GM21390 (cell line): ENCODE measurements around the gene CCR5AS.
"Not testable (repeated sequence)": the region's sequence is repeated elsewhere in the genome, so short reads cannot be mapped to it uniquely, and the experiment has no call there.

Source experiments
- ATAC-seq: cut with Tn5 transposase; IDR thresholded peaks from one replicate; pipeline ENCODE4 v1.9.1; 2021; ENCODE audit not compliant: unreplicated experiment

The CCR5AS gene

DNA sequence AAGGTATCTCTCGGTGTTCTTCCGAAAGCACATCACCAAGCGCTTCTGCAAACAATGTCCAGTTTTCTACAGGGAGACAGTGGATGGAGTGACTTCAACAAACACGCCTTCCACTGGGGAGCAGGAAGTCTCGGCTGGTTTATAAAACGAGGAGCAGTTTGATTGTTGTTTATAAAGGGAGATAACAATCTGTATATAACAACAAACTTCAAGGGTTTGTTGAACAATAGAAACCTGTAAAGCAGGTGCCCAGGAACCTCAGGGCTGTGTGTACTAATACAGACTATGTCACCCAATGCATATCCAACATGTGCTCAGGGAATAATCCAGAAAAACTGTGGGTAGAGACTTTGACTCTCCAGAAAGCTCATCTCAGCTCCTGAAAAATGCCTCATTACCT, 48.4 kb downstream of the CCR5AS start:
- ATAC-seq = no peak

DNA sequence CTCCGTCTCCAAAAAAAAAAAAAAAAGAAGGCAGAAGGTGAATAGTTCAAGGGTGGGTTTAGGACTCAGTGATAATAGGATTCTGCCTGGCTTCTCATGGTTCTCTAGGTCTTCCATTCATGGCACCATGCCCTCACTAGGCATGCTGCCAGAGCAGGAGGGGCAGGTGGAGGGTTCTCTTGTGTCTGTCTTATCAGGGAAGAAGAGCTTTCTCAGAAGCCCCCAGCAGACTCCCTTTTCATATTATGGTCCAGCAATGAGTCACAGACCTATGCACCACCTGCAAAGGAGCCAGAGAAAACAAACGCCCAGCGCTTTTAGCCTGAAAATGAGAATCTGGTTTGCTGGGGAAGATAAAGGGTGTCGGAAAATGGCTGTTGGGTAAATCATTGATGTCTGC, 50.0 kb downstream of the CCR5AS start:
- no peak for ATAC-seq

DNA sequence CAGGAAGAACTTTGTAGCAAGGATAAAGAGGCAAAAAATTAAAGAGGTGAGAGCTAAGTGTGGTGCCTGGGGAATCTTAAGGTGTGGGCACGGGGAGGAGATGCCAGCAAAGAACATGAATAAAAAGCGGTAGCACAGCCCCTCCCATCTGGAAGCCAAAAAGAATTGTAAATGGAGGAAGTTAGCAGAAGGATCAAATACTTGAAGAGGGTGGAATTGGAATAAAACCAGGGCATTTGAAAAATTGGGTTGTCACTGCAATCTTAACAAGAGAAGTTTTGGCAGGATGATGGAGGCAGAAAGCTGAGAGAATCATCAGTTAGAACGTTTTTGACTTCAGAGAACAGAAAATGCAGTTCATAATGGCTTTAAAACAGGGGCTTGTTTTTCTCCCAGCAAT, 50.6 kb downstream of the CCR5AS start:
- no peak for ATAC-seq

DNA sequence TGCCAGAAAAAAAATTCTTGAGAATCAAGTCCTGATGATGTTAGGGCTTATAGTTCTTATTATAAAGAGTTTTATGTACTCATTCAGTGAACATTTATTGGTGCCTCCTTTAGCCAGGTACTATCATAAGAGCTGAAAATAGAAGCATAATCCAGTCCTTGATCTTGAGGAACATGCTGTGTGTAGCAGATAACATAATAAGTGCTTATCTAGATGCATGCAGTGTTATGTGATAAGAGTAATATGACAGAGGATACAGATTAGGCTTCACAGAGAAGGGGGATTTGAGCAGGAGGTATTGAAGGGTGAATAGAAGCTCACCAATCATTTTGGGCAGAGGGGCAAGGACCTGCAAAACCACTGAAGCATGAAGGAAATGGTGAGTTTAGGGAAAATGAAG, 51.9 kb downstream of the CCR5AS start:
- no peak for ATAC-seq

DNA sequence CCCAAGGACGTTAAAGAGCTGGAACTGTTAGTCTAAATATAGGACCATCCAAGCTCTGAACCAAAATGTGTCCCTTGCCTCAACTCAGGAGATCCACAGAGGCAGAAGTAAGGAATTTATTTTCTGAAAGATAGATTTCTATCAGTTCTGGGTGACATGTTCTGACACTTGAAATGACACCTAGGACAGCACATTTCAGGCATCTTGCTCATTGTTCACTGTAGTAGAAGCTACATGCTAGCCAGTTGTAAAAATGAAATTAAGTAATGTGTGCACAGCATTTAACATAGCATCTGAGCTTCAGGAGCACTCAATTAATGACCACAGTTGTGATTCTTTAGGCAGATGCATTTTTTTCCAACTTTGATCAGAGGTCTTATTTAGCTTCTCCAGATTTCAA, 52.4 kb downstream of the CCR5AS start:
- no peak for ATAC-seq

DNA sequence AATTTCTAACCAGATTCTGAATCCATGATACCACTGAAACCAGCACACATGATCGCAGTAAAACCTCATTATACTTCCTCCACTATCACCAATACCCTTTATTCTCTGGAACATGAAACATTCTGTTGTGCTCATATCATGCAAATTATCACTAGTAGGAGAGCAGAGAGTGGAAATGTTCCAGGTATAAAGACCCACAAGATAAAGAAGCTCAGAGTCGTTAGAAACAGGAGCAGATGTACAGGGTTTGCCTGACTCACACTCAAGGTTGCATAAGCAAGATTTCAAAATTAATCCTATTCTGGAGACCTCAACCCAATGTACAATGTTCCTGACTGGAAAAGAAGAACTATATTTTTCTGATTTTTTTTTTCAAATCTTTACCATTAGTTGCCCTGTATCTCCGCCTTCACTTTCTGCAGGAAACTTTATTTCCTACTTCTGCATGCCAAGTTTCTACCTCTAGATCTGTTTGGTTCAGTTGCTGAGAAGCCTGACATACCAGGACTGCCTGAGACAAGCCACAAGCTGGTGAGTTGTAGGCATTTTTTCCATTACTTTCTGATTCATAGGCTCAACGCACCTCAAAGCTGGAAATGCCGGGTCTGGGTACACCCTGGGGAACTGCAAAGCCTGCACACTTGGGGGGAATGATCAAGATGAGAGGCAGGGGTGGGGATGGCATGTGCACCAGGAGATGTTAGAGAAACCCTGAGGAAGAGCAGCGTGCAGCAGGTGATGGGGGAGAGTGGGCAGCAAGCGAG, 53.0 kb downstream of the CCR5AS start, which contains the start of gene CCR2:
TSS of gene CCR2 (plus strand) at position 465 of the 764 bp plus-strand sequence. CDS start 3,417 bp downstream, outside the sequence.
- no peak for ATAC-seq

DNA sequence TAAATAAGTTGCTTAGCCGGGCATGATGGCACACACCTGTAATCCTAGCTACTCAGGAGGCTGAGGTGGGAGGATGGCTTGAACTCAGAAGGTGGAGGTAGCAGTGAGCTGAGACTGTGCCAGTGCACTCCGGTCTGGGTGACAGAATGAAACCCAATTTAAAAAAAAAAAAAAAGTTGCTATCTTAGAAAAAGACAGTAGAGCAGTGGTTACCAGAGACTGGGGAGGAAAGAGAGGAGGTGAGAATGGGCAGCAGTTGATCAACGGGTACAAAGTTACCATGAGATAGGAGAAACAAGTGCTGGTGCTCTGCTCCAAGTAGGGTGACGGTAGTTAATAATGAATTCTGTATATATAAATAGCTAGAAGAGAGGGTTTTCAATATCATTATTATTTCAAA, 53.8 kb downstream of the CCR5AS start:
- ATAC-seq = no peak

DNA sequence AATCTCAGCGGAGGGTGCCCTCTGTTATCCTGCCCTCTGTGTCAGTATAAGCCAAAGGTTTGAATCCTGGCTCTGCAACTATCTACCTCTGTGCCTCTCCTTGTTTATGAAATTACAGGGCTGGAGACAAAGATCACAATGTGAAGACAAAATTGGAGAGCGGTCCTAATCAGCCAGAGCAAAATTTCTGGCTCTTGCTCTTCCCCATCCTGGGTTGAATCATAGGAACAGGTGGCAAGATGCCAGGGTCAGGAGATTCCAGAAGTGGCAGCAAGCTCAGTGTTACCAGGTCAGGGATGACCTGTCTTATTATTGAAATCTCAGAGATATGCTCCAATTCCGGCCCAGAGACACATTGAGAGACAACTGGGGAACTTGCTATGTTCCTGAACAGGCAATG, 55.2 kb downstream of the CCR5AS start:
- no peak for ATAC-seq

DNA sequence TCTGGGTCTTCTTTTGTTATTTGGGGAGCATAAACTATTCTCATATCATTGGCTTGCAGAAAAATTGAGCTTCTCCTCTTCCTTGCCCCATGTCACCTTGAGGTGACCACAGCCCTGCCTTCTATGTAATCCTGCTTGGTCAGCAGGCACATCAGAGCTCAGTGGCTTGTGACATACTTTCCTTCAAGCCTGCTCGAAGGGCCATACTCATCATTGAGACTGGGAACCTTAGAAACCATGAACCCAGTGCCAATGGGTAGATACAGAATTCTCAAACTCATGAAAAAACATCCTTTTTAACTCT, 56.7 kb downstream of the CCR5AS start:
- ATAC-seq = peak; percentile 9

DNA sequence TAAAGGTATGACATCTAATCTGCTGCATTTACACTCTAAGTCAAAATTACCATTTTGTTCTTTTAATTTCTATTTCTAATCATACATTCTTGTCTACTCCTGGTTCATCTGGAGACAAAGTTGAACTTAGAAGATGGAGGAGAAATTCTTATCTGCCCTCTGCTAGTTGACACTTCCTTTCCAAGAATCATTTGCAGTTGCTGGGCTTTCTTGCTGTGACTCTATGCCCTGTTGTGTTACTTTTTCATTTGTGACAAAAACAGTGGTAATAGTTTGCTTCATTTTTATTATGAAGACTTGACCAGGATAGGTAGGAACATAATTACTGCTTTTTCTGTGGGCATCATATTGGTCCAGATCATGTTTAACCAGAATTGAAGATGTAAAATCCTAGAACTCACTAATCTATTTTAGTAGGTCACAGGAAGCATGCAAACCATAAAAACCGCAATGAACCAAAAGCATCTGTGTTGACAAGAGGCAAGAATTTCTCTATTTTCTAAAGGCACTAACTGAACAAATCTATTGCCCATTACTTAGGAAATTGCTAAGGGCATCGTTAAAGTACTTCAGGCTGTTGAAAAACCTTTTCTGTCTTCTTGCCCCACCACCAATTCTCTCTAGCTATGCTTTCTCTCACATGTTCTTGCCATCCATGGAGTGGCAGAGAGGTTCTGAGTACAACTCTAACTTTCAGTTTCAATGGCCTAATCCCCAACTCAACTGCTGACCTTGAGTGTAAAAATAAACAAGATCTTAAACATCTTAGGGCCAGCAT, 57.2 kb downstream of the CCR5AS start:
- ATAC-seq = peak; percentile 74

DNA sequence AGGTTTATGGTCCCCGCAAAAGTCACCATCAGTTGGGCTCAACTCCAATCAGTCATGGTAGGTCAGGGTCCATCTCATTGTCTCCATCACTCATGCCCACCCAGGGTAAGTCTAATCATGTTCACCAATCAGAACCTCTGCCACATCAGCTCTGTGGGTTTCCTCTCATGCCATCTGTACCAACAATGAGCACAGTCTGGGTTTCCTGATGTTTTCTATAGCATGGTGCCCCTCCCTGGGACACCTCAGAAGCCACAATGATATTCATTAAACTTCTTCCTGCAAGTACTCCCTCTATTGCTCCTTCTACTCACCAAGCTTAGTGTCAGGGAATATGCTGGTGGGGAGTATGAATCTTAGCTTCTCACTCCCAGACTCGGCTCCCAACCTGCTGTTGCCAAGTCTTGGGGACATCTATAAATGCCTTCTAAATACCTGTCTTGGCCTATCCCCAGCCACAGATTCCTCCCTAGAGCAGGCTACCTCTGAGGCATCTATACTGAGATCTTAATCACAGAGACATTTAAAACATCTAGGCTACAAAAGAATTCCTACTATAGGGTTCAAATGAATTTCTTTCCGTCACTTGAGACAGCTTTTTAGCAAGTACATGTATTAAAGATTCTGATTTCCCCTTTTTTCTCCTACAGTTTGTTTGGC, 57.9 kb downstream of the CCR5AS start:
- ATAC-seq = no peak

DNA sequence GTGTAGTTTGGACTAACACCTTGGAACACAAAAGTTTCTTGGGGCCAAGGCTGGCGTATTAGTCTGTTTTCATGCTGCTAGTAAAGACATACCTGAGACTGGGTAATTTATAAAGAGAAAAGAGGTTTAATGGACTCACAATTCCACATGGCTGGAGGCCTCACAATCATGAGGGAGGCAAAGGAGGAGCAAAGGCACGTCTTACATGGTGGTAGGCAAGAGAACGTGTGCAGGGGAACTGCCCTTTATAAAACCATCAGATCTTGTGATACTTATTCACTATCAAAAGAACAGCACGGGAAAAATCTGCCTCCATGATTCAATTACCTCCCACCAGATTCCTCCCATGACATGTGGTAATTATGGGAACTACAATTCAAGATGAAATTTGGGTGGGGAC, 62.4 kb downstream of the CCR5AS start:
- no peak for ATAC-seq

DNA sequence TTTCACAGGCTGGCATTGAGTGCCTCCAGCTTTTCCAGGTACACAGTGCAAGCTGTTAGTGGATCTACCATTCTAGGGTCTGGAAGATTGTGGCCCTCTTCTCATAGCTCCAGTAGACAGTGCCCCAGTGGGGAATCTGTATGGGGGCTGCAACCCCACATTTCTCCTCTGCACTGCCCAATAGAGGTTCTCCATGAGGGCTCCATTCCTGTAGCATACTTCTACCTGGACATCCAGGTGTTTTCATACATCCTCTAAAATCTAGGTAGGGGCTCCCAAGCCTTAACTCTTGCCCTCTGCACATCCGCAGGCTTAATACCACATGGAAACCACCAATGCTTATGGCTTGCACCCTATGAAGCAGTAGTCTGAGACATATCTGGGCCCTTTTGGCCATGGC, 68.0 kb downstream of the CCR5AS start:
- ATAC-seq = no peak

DNA sequence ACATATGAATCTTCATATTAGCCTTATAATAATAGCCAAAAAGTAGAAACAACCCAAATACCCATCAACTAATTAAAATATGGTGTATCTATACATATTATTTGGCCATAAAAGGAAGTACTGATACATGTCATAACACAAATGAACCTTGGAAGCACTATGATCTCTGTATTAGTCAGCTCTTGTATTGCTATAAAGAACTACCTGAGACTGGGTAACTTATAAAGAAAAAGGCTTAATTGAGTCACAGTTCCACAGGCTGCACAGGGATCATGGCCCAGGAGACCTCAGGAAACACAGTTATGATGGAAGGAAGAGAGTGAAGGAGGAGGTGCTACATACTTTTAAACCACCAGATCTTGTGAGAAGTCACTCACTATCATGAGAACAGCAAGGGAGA, 69.0 kb downstream of the CCR5AS start:
- no peak for ATAC-seq

DNA sequence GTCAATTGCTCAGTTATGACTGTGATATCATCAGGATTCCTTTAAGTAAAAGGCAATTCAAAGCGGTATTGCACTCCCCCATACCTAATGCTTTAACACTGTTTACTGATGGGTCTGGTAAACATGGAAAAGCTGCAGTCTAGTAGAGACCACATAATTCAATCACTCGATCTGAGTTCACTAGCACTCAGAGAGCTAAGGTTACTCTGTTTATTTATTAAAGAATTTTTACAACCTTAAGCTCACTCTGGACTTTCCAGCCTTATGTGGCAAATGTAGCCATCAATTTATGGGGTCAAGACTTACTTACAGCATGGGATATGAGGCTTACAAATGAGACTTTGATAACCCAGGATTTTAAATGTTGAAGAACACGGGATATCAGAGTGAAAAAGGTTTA, 71.3 kb downstream of the CCR5AS start:
- ATAC-seq = no peak

DNA sequence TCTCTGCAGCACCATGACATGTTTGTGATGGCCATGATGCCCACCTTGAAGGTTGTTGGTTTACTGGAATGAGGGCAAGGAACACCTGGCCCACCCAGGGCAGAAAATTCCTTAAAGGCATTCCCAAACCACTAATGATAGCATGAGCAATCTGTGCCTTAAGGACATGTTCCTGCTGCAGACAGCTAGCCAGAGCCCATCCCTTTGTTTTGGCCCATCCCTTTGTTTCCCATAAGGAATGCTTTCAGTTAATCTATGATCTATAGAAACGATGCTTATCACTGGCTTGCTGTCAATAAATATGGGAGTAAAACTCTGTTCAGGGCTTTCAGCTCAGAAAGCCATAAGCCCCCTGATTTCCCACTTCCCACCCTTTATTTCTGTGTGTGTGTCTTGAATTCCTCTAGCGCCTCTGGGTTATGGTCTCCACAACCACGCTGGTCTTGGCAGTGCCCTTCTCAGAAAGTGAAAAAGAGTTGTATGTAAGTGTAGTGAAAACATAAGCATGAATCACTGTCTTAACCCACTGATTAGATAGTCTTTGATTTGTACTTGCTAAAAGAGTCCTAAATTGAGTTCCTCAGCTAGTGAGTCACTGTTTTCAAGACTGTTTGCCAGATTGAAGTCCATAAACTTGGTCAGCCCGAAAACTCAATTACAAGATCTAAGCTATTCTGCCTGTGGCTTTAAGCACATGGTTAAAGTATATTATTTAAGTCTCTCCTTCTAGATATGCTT, 72.0 kb downstream of the CCR5AS start:
- ATAC-seq = no peak

DNA sequence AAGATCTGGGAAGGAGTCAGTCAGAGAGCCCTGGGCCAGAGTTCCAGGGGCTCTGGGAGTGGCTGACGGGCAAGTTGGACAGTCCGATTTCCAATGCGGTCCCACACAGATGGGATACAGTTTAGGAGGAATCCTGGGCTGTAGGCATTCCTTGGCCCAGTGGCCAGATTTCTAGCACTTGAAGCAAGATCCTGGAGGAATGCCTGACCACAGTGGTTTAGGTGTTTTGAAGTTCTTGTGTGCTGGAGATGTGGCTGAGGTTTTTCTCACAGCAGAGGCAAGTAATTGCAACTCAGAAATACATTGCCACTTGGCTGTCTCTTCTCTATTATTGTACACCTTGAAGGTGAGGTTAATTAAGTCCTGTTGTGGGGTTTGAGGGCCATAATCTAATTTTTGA, 76.2 kb downstream of the CCR5AS start:
- not testable (repeated sequence) for ATAC-seq

DNA sequence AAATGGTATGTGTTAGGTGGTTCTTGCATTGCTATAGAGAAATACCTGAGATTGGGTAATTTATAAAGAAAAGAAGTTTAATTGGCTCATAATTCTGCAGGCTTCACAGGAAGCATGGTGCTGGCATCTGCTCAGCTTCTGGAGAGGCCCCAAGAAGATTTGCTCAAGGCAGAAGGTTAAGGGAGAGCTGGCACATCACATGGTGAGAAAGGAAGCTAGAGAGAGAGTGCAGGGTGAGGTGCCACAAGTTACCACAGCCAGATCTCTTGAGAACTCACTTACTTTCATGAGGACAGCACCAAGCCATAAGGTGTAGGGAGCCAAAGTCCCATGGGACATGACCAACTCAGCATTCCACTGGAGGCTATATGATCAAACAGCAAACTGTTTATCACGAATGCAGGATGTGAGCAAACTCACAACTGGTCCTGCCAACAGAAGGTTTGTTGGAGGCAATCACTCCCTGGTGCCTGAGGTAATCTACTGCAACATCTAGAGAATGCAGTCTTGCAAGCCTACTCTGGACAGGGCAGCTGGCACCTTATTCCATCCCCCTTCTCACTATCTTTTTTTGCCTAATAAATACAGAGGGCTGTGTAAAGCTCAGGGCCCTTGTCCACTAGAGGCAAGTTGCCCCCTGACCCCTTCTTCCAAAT, 81.1 kb downstream of the CCR5AS start:
- no peak for ATAC-seq

DNA sequence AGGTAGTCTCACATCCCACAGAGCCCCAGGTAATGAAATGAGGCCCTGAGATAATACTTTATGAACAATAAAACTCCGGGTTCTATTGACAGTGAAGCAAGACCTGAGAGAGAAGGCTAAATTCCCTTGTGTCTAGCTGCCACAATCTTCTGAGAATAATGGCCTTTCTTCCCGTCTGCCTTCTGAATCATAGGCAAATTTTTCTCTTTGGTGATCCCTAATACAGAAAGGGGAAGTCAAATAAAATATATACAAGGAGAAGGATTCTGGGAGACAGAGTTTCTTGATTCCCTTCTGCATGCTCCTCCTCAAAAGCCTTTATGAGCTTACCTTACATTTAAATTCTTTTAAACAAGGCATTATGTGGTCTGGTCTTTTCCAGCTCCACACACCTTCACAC, 82.8 kb downstream of the CCR5AS start:
- ATAC-seq = no peak

DNA sequence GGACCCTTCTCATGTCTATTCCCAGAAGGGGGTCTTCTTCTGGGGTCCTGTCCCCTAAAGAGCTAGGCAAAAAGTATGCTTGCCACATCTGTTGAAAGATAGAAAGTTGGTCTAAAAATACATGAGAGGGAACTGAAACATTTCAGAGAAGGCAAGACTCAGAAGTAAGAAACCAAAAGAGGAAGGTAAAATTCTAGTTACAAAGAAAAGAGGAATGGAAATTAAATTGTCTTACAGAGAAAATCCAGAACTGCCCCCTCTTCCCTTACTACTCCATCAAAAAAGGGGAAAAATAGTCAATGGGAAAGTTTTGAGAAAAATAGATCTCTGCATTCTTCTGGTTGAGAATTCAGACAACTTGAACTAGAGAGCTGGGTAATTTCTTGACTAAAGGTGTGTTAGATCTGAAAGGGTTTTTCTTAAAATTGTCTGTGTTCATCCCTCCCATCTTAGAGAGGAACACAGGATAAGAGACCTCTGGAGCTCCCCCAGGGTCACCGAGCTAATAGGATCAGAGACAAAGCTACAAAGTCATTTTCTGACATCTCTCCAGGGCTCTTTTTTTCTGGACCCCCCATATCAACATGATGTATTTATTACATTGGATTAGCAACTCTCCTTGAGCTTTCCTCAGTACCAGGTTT, 85.3 kb downstream of the CCR5AS start:
- no peak for ATAC-seq
